Fibroblast of lung (primary cell): ENCODE data around the gene GAPDHS. TPM values are rescaled to one million over a fixed set of nuclear protein-coding genes. Genes with fewer than 3 reads are reported as not detected.
A peak's percentile ranks its signal among the peaks of the same experiment; 100 is the strongest.

Experiments
- DNase-seq, 2 donors: peaks; one replicate each; pipeline versions ENCODE4 v3.0.0 to v3.0.0-alpha.2; 2010; ENCODE audit warnings: low read depth in 2 of 2
- H2AFZ ChIP-seq: 2 replicates; pipeline ENCODE4 v1.5.1; 2012; ENCODE audit warnings: low read length, control low read depth, inconsistent platforms
- H3K27ac ChIP-seq: 2 replicates; pipeline ENCODE4 v1.5.1; 2011; ENCODE audit warnings: low read length, control low read depth; ENCODE audit not compliant: insufficient read depth
- H3K27me3 ChIP-seq: 2 replicates; pipeline ENCODE4 v1.5.1; 2011; ENCODE audit warnings: mild to moderate bottlenecking, low read length; ENCODE audit not compliant: control insufficient read depth, insufficient read depth
- H3K36me3 ChIP-seq: 2 replicates; pipeline ENCODE4 v1.5.1; 2011; ENCODE audit warnings: low read length; ENCODE audit not compliant: control insufficient read depth, insufficient read depth
- H3K4me1 ChIP-seq: 2 replicates; pipeline ENCODE4 v1.5.1; 2011; ENCODE audit warnings: low read length; ENCODE audit not compliant: control insufficient read depth, insufficient read depth; ENCODE audit errors: extremely low read depth
- H3K4me2 ChIP-seq: 2 replicates; pipeline ENCODE4 v1.5.1; 2011; ENCODE audit warnings: low read length, control low read depth; ENCODE audit not compliant: insufficient read depth; ENCODE audit errors: extremely low read depth
- H3K4me3 ChIP-seq, 4 experiments: fragments of 200-600 bp in 1 of 4; sonication (generic) in 1 of 4; replicated peaks in 1 of 4; 2 replicates each; pipeline ENCODE4 v1.5.1; 2011 to 2016; ENCODE audit warnings: low read length in 4 of 4, low read depth in 3 of 4, mild to moderate bottlenecking in 3 of 4, control low read depth in 2 of 4, inconsistent platforms in 1 of 4, mixed read lengths in 1 of 4; ENCODE audit not compliant: insufficient read depth in 1 of 4; ENCODE audit errors: control extremely low read depth in 1 of 4
- H3K79me2 ChIP-seq: 2 replicates; pipeline ENCODE4 v1.5.1; 2012; ENCODE audit warnings: mild to moderate bottlenecking, low read length, inconsistent platforms; ENCODE audit not compliant: control insufficient read depth, insufficient read depth
- H3K9ac ChIP-seq: 2 replicates; pipeline ENCODE4 v1.5.1; 2011; ENCODE audit warnings: mild to moderate bottlenecking, low read length, control low read depth; ENCODE audit not compliant: insufficient read depth
- H3K9me3 ChIP-seq: 2 replicates; pipeline ENCODE4 v1.5.1; 2012; ENCODE audit warnings: low read depth, low read length; ENCODE audit not compliant: control insufficient read depth, insufficient read depth
- H4K20me1 ChIP-seq: 2 replicates; pipeline ENCODE4 v1.5.1; 2011; ENCODE audit warnings: low read length; ENCODE audit not compliant: control insufficient read depth, insufficient read depth; ENCODE audit errors: extremely low read depth
- EZH2 ChIP-seq: IDR thresholded peaks from 2 replicates; pipeline ENCODE4 v1.5.1; 2012; ENCODE audit warnings: low read length, control low read depth, mild to moderate bottlenecking; ENCODE audit errors: missing control alignments
- polyA plus RNA-seq, 2 donors: library from polyadenylated mRNA; depleted of rRNA in 1 of 2; stranded (reverse) in 1 of 2; unstranded in 1 of 2; fragments of >200 nt; gene quantifications; 2 replicates each; pipeline ENCODE4 v1.2.1, GENCODE V29; 2011 to 2012; ENCODE audit warnings: missing spikeins in 1 of 2
- total RNA-seq: library from RNA; depleted of rRNA; stranded (reverse); fragments of >200 nt; gene quantifications from 2 replicates; pipeline ENCODE4 v1.2.1, GENCODE V29; 2014
- TF ChIP-seq, protein P1 (sequence below), 2 donors: IDR thresholded peaks in 1 of 2; conservative IDR thresholded peaks in 1 of 2; 1 replicate in 1 of 2; 2 replicates in 1 of 2; pipeline ENCODE4 v1.5.1; 2011 to 2012; ENCODE audit warnings: low read length in 2 of 2, control low read depth in 1 of 2, inconsistent platforms in 1 of 2, low read depth in 1 of 2, mild to moderate bottlenecking in 1 of 2

Gene GAPDHS
- total and polyA plus RNA-seq, 2 donors (not counting 1 experiment from before 2014, with no cell fraction given): not detected

- H3K27me3 ChIP-seq: peaks cover 3% of the 10 kb centered on the region
- H3K4me3 ChIP-seq: no peak overlapping the region
- TF ChIP-seq EZH2: no peak
- TF ChIP-seq, protein P1, sequence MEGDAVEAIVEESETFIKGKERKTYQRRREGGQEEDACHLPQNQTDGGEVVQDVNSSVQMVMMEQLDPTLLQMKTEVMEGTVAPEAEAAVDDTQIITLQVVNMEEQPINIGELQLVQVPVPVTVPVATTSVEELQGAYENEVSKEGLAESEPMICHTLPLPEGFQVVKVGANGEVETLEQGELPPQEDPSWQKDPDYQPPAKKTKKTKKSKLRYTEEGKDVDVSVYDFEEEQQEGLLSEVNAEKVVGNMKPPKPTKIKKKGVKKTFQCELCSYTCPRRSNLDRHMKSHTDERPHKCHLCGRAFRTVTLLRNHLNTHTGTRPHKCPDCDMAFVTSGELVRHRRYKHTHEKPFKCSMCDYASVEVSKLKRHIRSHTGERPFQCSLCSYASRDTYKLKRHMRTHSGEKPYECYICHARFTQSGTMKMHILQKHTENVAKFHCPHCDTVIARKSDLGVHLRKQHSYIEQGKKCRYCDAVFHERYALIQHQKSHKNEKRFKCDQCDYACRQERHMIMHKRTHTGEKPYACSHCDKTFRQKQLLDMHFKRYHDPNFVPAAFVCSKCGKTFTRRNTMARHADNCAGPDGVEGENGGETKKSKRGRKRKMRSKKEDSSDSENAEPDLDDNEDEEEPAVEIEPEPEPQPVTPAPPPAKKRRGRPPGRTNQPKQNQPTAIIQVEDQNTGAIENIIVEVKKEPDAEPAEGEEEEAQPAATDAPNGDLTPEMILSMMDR (conservative IDR thresholded peaks at IDR 0.05 in 1 of 2, IDR thresholded peaks at IDR 0.05 in 1 of 2; ENCODE audit: low read depth in 1 of 2, low read length in 2 of 2): peak; percentile 47 to 60
- no peaks in the 10 kb centered on the region for H3K4me1 ChIP-seq
- peak; percentile 16 to 62 for DNase-seq
- H3K9ac ChIP-seq: no peak overlapping the region
- H3K79me2 ChIP-seq: no peaks in the 10 kb centered on the region
- H3K4me2 ChIP-seq: no peak overlapping the region
- H3K27ac ChIP-seq: no peak overlapping the region
- no peaks in the 10 kb centered on the region for H3K9me3 ChIP-seq
- no peaks in the 10 kb centered on the region for H4K20me1 ChIP-seq
- H3K36me3 ChIP-seq: no peaks in the 10 kb centered on the region
- H2AFZ ChIP-seq: no peak overlapping the region
These were observed 59.0 kb downstream of the GAPDHS start for GRCh38 chr19:35592226-35592625.

Other genes with a start within 250 kb of the GAPDHS start
- gene MAG, start 241.3 kb upstream of the GAPDHS start, total RNA-seq: 0.50 TPM in 1 of 2 replicates, not detected in the other
- gene MAG, start 241.3 kb upstream of the GAPDHS start, polyA plus RNA-seq: 0.10 TPM in 1 of 2 replicates, not detected in the other
- 1.2 TPM in 1 of 2 replicates, not detected in the other for gene CD22, start 204.3 kb upstream of the GAPDHS start, total RNA-seq
- gene CD22, start 204.3 kb upstream of the GAPDHS start, polyA plus RNA-seq: 0.15 and 0.95 TPM in 2 replicates
- gene FFAR1, start 185.6 kb upstream of the GAPDHS start, total RNA-seq: not detected in 2 replicates
- not detected in 2 replicates for gene FFAR1, start 185.6 kb upstream of the GAPDHS start, polyA plus RNA-seq
- gene FFAR3, start 175.0 kb upstream of the GAPDHS start, total RNA-seq: not detected in 2 replicates
- gene FFAR3, start 175.0 kb upstream of the GAPDHS start, polyA plus RNA-seq: not detected in 2 replicates
- not detected in 2 replicates for gene GPR42, start 162.4 kb upstream of the GAPDHS start, total RNA-seq
- not detected in 2 replicates for gene GPR42, start 162.4 kb upstream of the GAPDHS start, polyA plus RNA-seq
- not detected in 2 replicates for gene FFAR2, start 85.2 kb upstream of the GAPDHS start, total RNA-seq
- gene FFAR2, start 85.2 kb upstream of the GAPDHS start, polyA plus RNA-seq: not detected in 2 replicates
- not detected in 2 replicates for gene KRTDAP, start 43.0 kb upstream of the GAPDHS start, total RNA-seq
- not detected in 2 replicates for gene KRTDAP, start 43.0 kb upstream of the GAPDHS start, polyA plus RNA-seq
- gene DMKN, start 19.8 kb upstream of the GAPDHS start, total RNA-seq: 14.2 and 29.3 TPM in 2 replicates
- gene DMKN, start 19.8 kb upstream of the GAPDHS start, polyA plus RNA-seq: 2.1 and 2.8 TPM in 2 replicates
- 4.1 and 9.0 TPM in 2 replicates for gene SBSN, start 5.1 kb upstream of the GAPDHS start, total RNA-seq
- 1.6 TPM in 2 replicates for gene SBSN, start 5.1 kb upstream of the GAPDHS start, polyA plus RNA-seq
- 79.6 and 95.3 TPM in 2 replicates for gene TMEM147, start 12.2 kb downstream of the GAPDHS start, total RNA-seq
- gene TMEM147, start 12.2 kb downstream of the GAPDHS start, polyA plus RNA-seq: 72.4 and 76.2 TPM in 2 replicates
- not detected in 2 replicates for gene ATP4A, start 30.2 kb downstream of the GAPDHS start, total RNA-seq
- gene ATP4A, start 30.2 kb downstream of the GAPDHS start, polyA plus RNA-seq: not detected in 2 replicates
- not detected in 2 replicates for gene PMIS2, start 52.7 kb downstream of the GAPDHS start, total RNA-seq
- not detected in 2 replicates for gene PMIS2, start 52.7 kb downstream of the GAPDHS start, polyA plus RNA-seq
- 3.9 and 4.0 TPM in 2 replicates for gene HAUS5, start 79.3 kb downstream of the GAPDHS start, total RNA-seq
- 2.5 and 4.7 TPM in 2 replicates for gene HAUS5, start 79.3 kb downstream of the GAPDHS start, polyA plus RNA-seq
- gene RBM42, start 95.6 kb downstream of the GAPDHS start, total RNA-seq: 29.9 and 32.1 TPM in 2 replicates
- 32.9 and 43.0 TPM in 2 replicates for gene RBM42, start 95.6 kb downstream of the GAPDHS start, polyA plus RNA-seq
- 0.50 and 0.51 TPM in 2 replicates for gene ETV2, start 108.3 kb downstream of the GAPDHS start, total RNA-seq
- gene ETV2, start 108.3 kb downstream of the GAPDHS start, polyA plus RNA-seq: 0.12 and 0.18 TPM in 2 replicates
- gene COX6B1, start 114.9 kb downstream of the GAPDHS start, total RNA-seq: 194 and 279 TPM in 2 replicates
- gene COX6B1, start 114.9 kb downstream of the GAPDHS start, polyA plus RNA-seq: 382 and 499 TPM in 2 replicates
- gene UPK1A, start 133.1 kb downstream of the GAPDHS start, total RNA-seq: not detected in 2 replicates
- 0.06 and 0.27 TPM in 2 replicates for gene UPK1A, start 133.1 kb downstream of the GAPDHS start, polyA plus RNA-seq
- gene ZBTB32, start 171.1 kb downstream of the GAPDHS start, total RNA-seq: not detected in 2 replicates
- gene ZBTB32, start 171.1 kb downstream of the GAPDHS start, polyA plus RNA-seq: not detected in 2 replicates
- gene KMT2B, start 184.5 kb downstream of the GAPDHS start, total RNA-seq: 3.9 and 5.4 TPM in 2 replicates
- gene KMT2B, start 184.5 kb downstream of the GAPDHS start, polyA plus RNA-seq: 7.4 and 12.5 TPM in 2 replicates
- 0.17 and 0.51 TPM in 2 replicates for gene IGFLR1, start 209.0 kb downstream of the GAPDHS start, total RNA-seq
- 0.75 and 2.1 TPM in 2 replicates for gene IGFLR1, start 209.0 kb downstream of the GAPDHS start, polyA plus RNA-seq
- gene U2AF1L4, start 212.0 kb downstream of the GAPDHS start, total RNA-seq: 5.9 and 9.1 TPM in 2 replicates
- gene U2AF1L4, start 212.0 kb downstream of the GAPDHS start, polyA plus RNA-seq: 11.9 and 13.8 TPM in 2 replicates
- 15.7 and 16.0 TPM in 2 replicates for gene PSENEN, start 212.2 kb downstream of the GAPDHS start, total RNA-seq
- 31.4 and 35.5 TPM in 2 replicates for gene PSENEN, start 212.2 kb downstream of the GAPDHS start, polyA plus RNA-seq
- 6.4 and 10.0 TPM in 2 replicates for gene LIN37, start 215.1 kb downstream of the GAPDHS start, total RNA-seq
- 8.5 and 10.3 TPM in 2 replicates for gene LIN37, start 215.1 kb downstream of the GAPDHS start, polyA plus RNA-seq
- 47.8 and 54.3 TPM in 2 replicates for gene HSPB6, start 223.6 kb downstream of the GAPDHS start, total RNA-seq
- 53.1 and 71.0 TPM in 2 replicates for gene HSPB6, start 223.6 kb downstream of the GAPDHS start, polyA plus RNA-seq
- 2.6 and 3.8 TPM in 2 replicates for gene PROSER3, start 224.7 kb downstream of the GAPDHS start, total RNA-seq
- gene PROSER3, start 224.7 kb downstream of the GAPDHS start, polyA plus RNA-seq: 8.1 and 12.9 TPM in 2 replicates
- 2.1 and 2.3 TPM in 2 replicates for gene ARHGAP33, start 242.1 kb downstream of the GAPDHS start, total RNA-seq
- gene ARHGAP33, start 242.1 kb downstream of the GAPDHS start, polyA plus RNA-seq: 0.58 and 1.7 TPM in 2 replicates